ENCODE data around the gene SUCLA2. TPM values are rescaled to one million over a fixed set of nuclear protein-coding genes. Genes with fewer than 3 reads are reported as not detected.

The SUCLA2 gene
- total RNA-seq, 2 experiments from 2014 or later = 18.7 to 21.4 TPM

- ChIA-PET POLR2A (interaction anchor here (0.6 to 1.2 kb wide), 2 partner anchors 14 to 55 kb away, joined by 3 to 5 read pairs; partner anchors contain the start of gene NUDT15), CTCF (interaction anchor here (0.6 kb wide), 1 partner anchor 1194 kb away, joined by 3 read pairs; no protein-coding TSS in a partner anchor)
- intact Hi-C loops (cut with DNase I, micrococcal nuclease) = no loop called here
- H3K9me3 Mint-ChIP-seq = no peaks in the 10 kb centered on the region
- Histone ChIP-seq H3K27me3 (ENCODE audit: control insufficient read depth in 1 of 2, insufficient read depth in 2 of 2, low read length in 2 of 2) (no peaks in the 10 kb centered on the region), H3K27ac (ENCODE audit: low read depth in 1 of 2, low read length in 2 of 2) (no peak overlapping the region), H3K4me3 (ENCODE audit: low read length) (no peak overlapping the region), H3K9me3 (ENCODE audit: control insufficient read depth in 1 of 2, insufficient read depth in 1 of 2, low read length in 2 of 2) (no peaks in the 10 kb centered on the region), H3K4me1 (ENCODE audit: insufficient read depth, low read length) (no peaks in the 10 kb centered on the region), H3K36me3 (ENCODE audit: insufficient read depth, low read length) (peaks cover 26% of the 10 kb centered on the region)
- no peak for TF ChIP-seq CTCF (IDR thresholded peaks at IDR 0.05)
- no peak overlapping the region for H3K27ac Mint-ChIP-seq
- no peaks in the 10 kb centered on the region for H3K27me3 Mint-ChIP-seq
- no peak for ATAC-seq (ENCODE audit: poor library complexity)
- no peaks in the 10 kb centered on the region for H3K4me1 Mint-ChIP-seq (ENCODE audit: low read depth)
- peaks cover 79% of the 10 kb centered on the region for H3K36me3 Mint-ChIP-seq (ENCODE audit: low read depth)
- no peak overlapping the region for H3K4me3 Mint-ChIP-seq
- no peak for DNase-seq
These were observed 18.0 kb downstream of the SUCLA2 start for GRCh38 chr13:47983070-47983469.

- H3K4me3 Mint-ChIP-seq = no peak overlapping the region
- H3K9me3 Mint-ChIP-seq = peaks cover 3% of the 10 kb centered on the region
- CTCF ChIA-PET = no interaction called here
- no peaks in the 10 kb centered on the region for H3K9me3 ChIP-seq (ENCODE audit: control insufficient read depth in 1 of 2, insufficient read depth in 1 of 2, low read length in 2 of 2)
- H3K27ac ChIP-seq (ENCODE audit: low read depth in 1 of 2, low read length in 2 of 2) = no peak overlapping the region
- H3K27me3 Mint-ChIP-seq = no peaks in the 10 kb centered on the region
- intact Hi-C loops (cut with DNase I, micrococcal nuclease) = no loop called here
- no peak overlapping the region for H3K4me3 ChIP-seq (ENCODE audit: low read length)
- H3K27ac Mint-ChIP-seq = no peak overlapping the region
- H3K27me3 ChIP-seq (ENCODE audit: control insufficient read depth in 1 of 2, insufficient read depth in 2 of 2, low read length in 2 of 2) = no peaks in the 10 kb centered on the region
- peaks cover 21% of the 10 kb centered on the region for H3K36me3 ChIP-seq (ENCODE audit: insufficient read depth, low read length)
- peaks cover 89% of the 10 kb centered on the region for H3K36me3 Mint-ChIP-seq (ENCODE audit: low read depth)
- peaks cover 4% of the 10 kb centered on the region for H3K4me1 Mint-ChIP-seq (ENCODE audit: low read depth)
- no peak for TF ChIP-seq CTCF (IDR thresholded peaks at IDR 0.05)
- H3K4me1 ChIP-seq (ENCODE audit: insufficient read depth, low read length) = no peaks in the 10 kb centered on the region
- no peak for DNase-seq
- no peak for ATAC-seq (ENCODE audit: poor library complexity)
- POLR2A ChIA-PET = no interaction called here
These were observed 24.7 kb downstream of the SUCLA2 start for GRCh38 chr13:47976325-47976724.

- Histone ChIP-seq H3K4me3 (ENCODE audit: low read length) (no peak overlapping the region), H3K27ac (ENCODE audit: low read depth in 1 of 2, low read length in 2 of 2) (no peak overlapping the region), H3K27me3 (ENCODE audit: control insufficient read depth in 1 of 2, insufficient read depth in 2 of 2, low read length in 2 of 2) (no peaks in the 10 kb centered on the region), H3K9me3 (ENCODE audit: control insufficient read depth in 1 of 2, insufficient read depth in 1 of 2, low read length in 2 of 2) (peaks cover 0 to 2% of the 10 kb centered on the region in 2 experiments), H3K4me1 (ENCODE audit: insufficient read depth, low read length) (no peaks in the 10 kb centered on the region), H3K36me3 (ENCODE audit: insufficient read depth, low read length) (peaks cover 42% of the 10 kb centered on the region)
- Mint-ChIP-seq H3K4me1 (ENCODE audit: low read depth) (no peaks in the 10 kb centered on the region), H3K9me3 (peaks cover 4% of the 10 kb centered on the region), H3K27me3 (no peaks in the 10 kb centered on the region), H3K27ac (no peak overlapping the region), H3K4me3 (no peak overlapping the region), H3K36me3 (ENCODE audit: low read depth) (peaks cover 91% of the 10 kb centered on the region)
- POLR2A ChIA-PET = no interaction called here
- CTCF ChIA-PET = no interaction called here
- ATAC-seq (ENCODE audit: poor library complexity) (no peak), DNase-seq (no peak)
- intact Hi-C loops (cut with DNase I, micrococcal nuclease) = no loop called here
- no peak for TF ChIP-seq CTCF (IDR thresholded peaks at IDR 0.05)
These were observed 36.2 kb downstream of the SUCLA2 start for GRCh38 chr13:47964863-47965262.
